ENCODE measurements around the gene MAPRE3.

- TF ChIP-seq CTCF (conservative IDR thresholded peaks at IDR 0.05 in 1 of 2, IDR thresholded peaks at IDR 0.05 in 1 of 2; ENCODE audit: low read depth in 1 of 2, low read length in 2 of 2) (no peak), EZH2 (IDR thresholded peaks at IDR 0.05; ENCODE audit: low read length, missing control alignments) (no peak)
These were observed 100.3 kb downstream of the MAPRE3 start for GRCh38 chr2:27070653-27071276.

Measured in fibroblast of lung (primary cell).